ENCODE data around the gene MYOM1.
"Not testable (repeated sequence)": the region's sequence is repeated elsewhere in the genome, so short reads cannot be mapped to it uniquely, and the experiment has no call there.

The MYOM1 gene

GRCh38 chr18:3220868-3221267 lies 1.1 kb upstream of the MYOM1 start:
- DNase-seq (ENCODE audit: low read depth in 2 of 2), result not testable (repeated sequence)

- no peak for DNase-seq (ENCODE audit: low read depth in 2 of 2)
Measured at GRCh38 chr18:3219241-3219630, 532 bp downstream of the MYOM1 start.

GRCh38 chr18:3218819-3219218 lies 949 bp downstream of the MYOM1 start:
- DNase-seq (ENCODE audit: low read depth in 2 of 2), result no peak

GRCh38 chr18:3217948-3218647 lies 1.7 kb downstream of the MYOM1 start:
- no peak for DNase-seq (ENCODE audit: low read depth in 2 of 2)

- no peak for DNase-seq (ENCODE audit: low read depth in 2 of 2)
Measured at GRCh38 chr18:3216987-3217386, 2.8 kb downstream of the MYOM1 start.

GRCh38 chr18:3214855-3215637 lies 4.7 kb downstream of the MYOM1 start:
- DNase-seq (ENCODE audit: low read depth in 2 of 2), result no peak

GRCh38 chr18:3213300-3214059 lies 6.3 kb downstream of the MYOM1 start:
- DNase-seq (ENCODE audit: low read depth in 2 of 2), result no peak

GRCh38 chr18:3212657-3213056 lies 7.1 kb downstream of the MYOM1 start:
- no peak for DNase-seq (ENCODE audit: low read depth in 2 of 2)

GRCh38 chr18:3211236-3211992 lies 8.4 kb downstream of the MYOM1 start:
- no peak for DNase-seq (ENCODE audit: low read depth in 2 of 2)

- DNase-seq (ENCODE audit: low read depth in 2 of 2), result no peak
Measured at GRCh38 chr18:3209859-3210569, 9.8 kb downstream of the MYOM1 start.

- no peak for DNase-seq (ENCODE audit: low read depth in 2 of 2)
Measured at GRCh38 chr18:3207565-3207964, 12.2 kb downstream of the MYOM1 start.

GRCh38 chr18:3205239-3205638 lies 14.5 kb downstream of the MYOM1 start:
- DNase-seq (ENCODE audit: low read depth in 2 of 2), result no peak

- no peak for DNase-seq (ENCODE audit: low read depth in 2 of 2)
Measured at GRCh38 chr18:3199942-3200645, 19.7 kb downstream of the MYOM1 start.

GRCh38 chr18:3198260-3198860 lies 21.4 kb downstream of the MYOM1 start:
- DNase-seq (ENCODE audit: low read depth in 2 of 2), result not testable (repeated sequence)

GRCh38 chr18:3194947-3195612 lies 24.7 kb downstream of the MYOM1 start:
- DNase-seq (ENCODE audit: low read depth in 2 of 2), result no peak

- DNase-seq (ENCODE audit: low read depth in 2 of 2), result no peak
Measured at GRCh38 chr18:3193331-3193730, 26.4 kb downstream of the MYOM1 start.

GRCh38 chr18:3192752-3193151 lies 27.0 kb downstream of the MYOM1 start:
- no peak for DNase-seq (ENCODE audit: low read depth in 2 of 2)

- no peak for DNase-seq (ENCODE audit: low read depth in 2 of 2)
Measured at GRCh38 chr18:3192286-3192685, 27.5 kb downstream of the MYOM1 start.

GRCh38 chr18:3190610-3191009 lies 29.2 kb downstream of the MYOM1 start:
- DNase-seq (ENCODE audit: low read depth in 2 of 2), result no peak

GRCh38 chr18:3189884-3190283 lies 29.9 kb downstream of the MYOM1 start:
- no peak for DNase-seq (ENCODE audit: low read depth in 2 of 2)

Data from stimulated activated CD8-positive, alpha-beta memory T cell treated with anti-CD3 and anti-CD28 coated beads, Interleukin-2, amount 100 ng/mL, for 1 hour (primary cell).